Rectal smooth muscle tissue (tissue), 1 donor: ENCODE results near the gene CLNK.

Experiments used
- H3K27ac ChIP-seq: one replicate; pipeline ENCODE4 v1.7.0; 2013; ENCODE audit warnings: low read depth, low read length, inconsistent platforms
- H3K27me3 ChIP-seq: one replicate; pipeline ENCODE4 v1.7.0; 2013; ENCODE audit warnings: low read length; ENCODE audit not compliant: control insufficient read depth, insufficient read depth
- H3K36me3 ChIP-seq: one replicate; pipeline ENCODE4 v1.7.0; 2013; ENCODE audit warnings: low read length; ENCODE audit not compliant: control insufficient read depth, insufficient read depth
- H3K4me1 ChIP-seq: one replicate; pipeline ENCODE4 v1.7.0; 2013; ENCODE audit warnings: low read length; ENCODE audit not compliant: control insufficient read depth, insufficient read depth
- H3K4me3 ChIP-seq: one replicate; pipeline ENCODE4 v1.7.0; 2013; ENCODE audit warnings: low read length
- H3K9ac ChIP-seq: one replicate; pipeline ENCODE4 v1.7.0; 2013; ENCODE audit warnings: low read length

The CLNK gene, protein sequence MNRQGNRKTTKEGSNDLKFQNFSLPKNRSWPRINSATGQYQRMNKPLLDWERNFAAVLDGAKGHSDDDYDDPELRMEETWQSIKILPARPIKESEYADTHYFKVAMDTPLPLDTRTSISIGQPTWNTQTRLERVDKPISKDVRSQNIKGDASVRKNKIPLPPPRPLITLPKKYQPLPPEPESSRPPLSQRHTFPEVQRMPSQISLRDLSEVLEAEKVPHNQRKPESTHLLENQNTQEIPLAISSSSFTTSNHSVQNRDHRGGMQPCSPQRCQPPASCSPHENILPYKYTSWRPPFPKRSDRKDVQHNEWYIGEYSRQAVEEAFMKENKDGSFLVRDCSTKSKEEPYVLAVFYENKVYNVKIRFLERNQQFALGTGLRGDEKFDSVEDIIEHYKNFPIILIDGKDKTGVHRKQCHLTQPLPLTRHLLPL

DNA sequence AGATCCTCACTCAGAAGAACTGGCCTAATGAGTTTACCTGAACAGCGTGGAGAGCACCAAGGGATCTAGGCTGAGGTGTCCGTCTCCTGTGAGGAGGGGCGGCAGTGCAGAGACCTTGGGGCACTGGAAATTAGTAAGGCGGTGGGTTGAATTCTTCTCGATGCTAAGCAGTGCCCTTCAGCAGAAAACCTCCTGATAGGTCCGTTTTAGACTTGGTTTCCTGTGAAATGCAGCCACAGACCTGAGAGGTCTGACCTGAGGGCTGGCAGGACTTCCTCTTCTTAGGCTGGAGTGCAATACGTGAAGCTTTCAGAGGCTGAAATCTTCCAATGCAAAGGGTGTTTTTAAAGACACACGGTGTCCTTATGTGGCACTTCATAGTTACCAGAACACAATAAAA, at the start of gene CLNK:
TSS of gene CLNK (minus strand) at position 138 of the 400 bp plus-strand sequence. CDS start 16,899 bp downstream, outside the sequence.
- Histone ChIP-seq H3K36me3 (no peaks in the 10 kb centered on the region), H3K4me1 (no peaks in the 10 kb centered on the region), H3K27me3 (no peaks in the 10 kb centered on the region), H3K9ac (no peak within 1 kb of the TSS), H3K27ac (no peak within 1 kb of the TSS), H3K4me3 (no peak within 1 kb of the TSS)

DNA sequence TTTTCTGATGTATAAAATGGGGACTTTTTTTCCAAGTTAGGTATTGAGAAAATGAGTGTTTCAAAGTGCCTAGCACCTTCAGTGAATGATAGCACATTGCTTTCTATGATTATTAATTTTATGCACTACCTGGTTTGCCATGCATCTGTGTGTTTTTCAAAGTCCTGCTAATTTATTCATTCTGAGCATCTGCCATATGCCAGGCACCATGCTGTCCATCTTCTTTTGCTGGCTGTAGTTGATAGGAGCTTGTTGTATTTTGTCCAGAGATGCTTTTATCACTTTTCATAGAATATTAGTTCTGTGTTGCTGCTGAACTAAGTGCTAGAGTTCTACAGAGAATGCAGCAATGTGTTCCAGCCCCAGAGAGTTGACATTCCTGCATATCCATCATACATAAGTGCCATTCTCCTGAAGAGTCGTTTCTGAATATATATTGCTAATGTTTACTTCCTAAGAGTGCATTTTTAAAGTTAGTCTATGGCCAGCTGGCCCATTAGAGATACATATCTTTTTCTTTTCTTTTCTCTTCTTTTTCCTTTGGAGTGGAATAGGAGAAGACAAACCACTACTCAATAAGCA, 49.0 kb upstream of the CLNK start:
- H3K27me3 ChIP-seq, result no peaks in the 10 kb centered on the region
- no peak overlapping the region for H3K4me3 ChIP-seq
- H3K36me3 ChIP-seq, result no peaks in the 10 kb centered on the region
- no peaks in the 10 kb centered on the region for H3K4me1 ChIP-seq
- H3K27ac ChIP-seq, result no peak overlapping the region
- H3K9ac ChIP-seq, result no peak overlapping the region

DNA sequence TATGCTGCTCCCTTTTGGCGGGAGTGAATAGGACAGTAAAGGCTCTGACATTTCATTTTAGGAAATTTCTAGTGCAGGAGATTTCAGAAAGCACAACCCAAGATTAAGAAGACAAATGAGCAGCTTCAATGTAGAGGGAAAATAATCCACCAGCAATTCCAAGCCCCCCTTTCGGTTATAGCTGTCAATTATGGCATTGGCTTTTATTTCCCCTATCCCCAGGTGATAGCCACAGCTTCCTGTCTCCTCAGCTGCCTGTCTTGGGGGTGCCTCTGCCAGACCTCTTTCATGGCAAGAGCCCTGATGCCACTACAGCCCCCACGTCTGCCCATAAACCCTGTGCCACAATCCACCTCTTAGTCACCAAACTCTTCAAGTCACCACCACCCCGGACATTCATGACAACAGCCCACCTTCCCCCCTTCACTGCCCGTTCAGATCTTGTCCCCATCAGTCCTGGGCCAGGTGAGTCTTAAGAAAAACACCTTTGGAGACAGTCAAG, 48.4 kb upstream of the CLNK start:
- H3K4me1 ChIP-seq, result no peaks in the 10 kb centered on the region
- H3K4me3 ChIP-seq, result no peak overlapping the region
- no peak overlapping the region for H3K9ac ChIP-seq
- H3K36me3 ChIP-seq, result no peaks in the 10 kb centered on the region
- no peak overlapping the region for H3K27ac ChIP-seq
- no peaks in the 10 kb centered on the region for H3K27me3 ChIP-seq

DNA sequence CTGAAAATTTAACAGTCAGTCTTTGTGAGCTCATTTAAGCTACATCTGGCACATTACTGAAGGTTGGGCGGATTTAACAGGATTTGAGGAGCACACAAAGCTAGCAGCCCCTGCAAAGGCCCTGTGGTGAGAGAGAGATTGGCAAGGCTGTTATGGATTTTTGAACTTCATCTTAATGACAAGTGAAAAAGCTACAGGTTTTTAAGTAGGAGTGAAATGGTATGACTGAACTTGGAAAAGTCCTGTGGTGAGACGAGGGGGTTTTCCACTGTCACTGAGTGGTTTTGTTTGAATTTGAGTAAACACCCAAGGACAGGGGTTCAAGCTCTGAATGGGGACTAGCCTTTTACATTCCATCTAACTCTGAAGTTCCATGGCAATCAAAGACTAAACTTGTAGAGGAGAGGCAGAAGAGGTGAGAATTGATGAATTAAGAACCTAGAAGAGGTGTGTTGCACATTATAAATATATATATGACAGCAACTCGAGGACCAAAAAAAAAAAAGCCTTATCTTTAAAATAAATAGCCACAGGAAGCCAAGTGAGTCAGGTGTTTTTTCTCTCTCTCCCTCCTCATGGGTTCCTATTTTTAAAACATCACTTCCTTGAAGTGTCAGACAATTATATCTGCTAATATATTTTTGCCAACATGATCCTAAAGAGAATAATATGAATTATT, 47.8 kb upstream of the CLNK start:
- Histone ChIP-seq H3K27ac (no peak overlapping the region), H3K4me1 (no peaks in the 10 kb centered on the region), H3K36me3 (no peaks in the 10 kb centered on the region), H3K27me3 (no peaks in the 10 kb centered on the region), H3K4me3 (no peak overlapping the region), H3K9ac (no peak overlapping the region)

DNA sequence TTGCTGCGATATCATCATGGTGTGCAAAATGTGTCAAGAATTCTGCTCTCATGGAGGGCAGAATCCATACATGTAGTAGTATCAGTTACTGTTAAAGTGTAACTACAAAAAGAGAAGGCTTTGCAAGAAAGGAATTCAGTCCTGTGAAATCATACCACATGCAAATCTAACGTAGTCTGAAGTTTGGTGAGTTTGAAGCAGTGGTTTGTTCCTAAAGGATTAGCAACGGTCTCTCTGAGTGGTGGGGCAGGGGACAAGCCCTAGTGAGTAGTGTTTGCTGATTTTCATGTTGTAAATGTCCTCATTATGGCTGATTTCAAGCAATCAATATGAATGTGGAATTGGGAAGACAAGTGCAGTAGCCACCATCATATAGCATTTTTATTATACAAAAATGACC, 47.1 kb upstream of the CLNK start:
- Histone ChIP-seq H3K36me3 (no peaks in the 10 kb centered on the region), H3K27me3 (no peaks in the 10 kb centered on the region), H3K4me1 (no peaks in the 10 kb centered on the region), H3K9ac (no peak overlapping the region), H3K27ac (no peak overlapping the region), H3K4me3 (no peak overlapping the region)

DNA sequence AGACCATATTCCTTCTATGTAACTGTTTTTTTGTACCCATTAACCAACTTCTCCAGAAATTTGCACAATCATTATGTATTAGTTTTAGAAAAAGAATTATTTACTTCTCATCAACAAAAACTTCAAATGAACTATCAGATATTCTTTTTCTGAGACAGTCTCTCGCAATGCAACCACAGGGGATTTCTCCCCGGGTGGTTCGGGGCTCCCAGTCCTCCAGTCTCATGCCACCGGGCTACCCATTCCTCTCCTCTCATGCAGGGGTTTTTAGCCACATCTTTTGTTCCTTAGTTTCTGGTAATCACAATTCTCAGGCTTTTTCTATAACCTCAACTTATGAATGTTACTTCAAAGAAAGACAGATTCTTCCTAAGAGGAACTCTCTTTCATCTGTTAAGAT, 46.6 kb upstream of the CLNK start:
- Histone ChIP-seq H3K4me3 (no peak overlapping the region), H3K27me3 (no peaks in the 10 kb centered on the region), H3K9ac (no peak overlapping the region), H3K27ac (no peak overlapping the region), H3K4me1 (no peaks in the 10 kb centered on the region), H3K36me3 (no peaks in the 10 kb centered on the region)

DNA sequence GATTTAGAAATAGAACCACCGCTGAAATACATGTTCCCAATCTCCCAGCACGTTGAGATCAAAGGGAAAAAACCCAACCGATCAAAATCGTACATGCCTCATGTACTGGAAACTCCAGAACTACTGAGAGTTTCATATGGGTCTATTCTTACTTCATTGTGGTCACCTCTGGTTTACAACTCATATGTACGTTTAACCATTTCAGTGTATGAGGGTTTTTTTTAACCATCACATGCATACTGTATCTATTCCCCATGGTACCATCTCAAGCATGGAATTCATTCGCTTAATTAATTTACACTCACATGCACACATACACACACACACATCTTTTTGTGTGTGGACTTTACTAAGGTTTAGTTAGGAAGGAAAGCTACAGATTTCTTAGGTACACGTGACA, 46.0 kb upstream of the CLNK start:
- no peaks in the 10 kb centered on the region for H3K4me1 ChIP-seq
- no peak overlapping the region for H3K9ac ChIP-seq

DNA sequence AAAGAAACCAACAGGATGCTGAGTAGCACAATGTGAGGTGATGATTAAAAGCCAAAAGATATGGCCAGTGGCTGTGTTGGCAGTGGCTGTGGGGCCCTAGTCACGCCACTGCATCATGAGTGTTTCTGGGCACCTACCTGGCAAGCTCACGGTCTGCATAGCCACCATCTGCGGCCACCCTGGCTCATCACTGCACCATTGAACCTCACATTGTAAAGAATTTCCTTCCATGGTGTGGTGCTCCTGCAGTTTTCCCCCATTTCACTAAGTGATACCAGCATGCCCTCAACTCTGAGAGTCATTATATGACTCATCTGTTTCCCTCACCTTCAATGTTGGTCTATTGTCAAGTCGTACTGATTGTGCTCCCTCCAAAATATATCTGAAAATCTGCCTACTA, 45.5 kb upstream of the CLNK start:
- no peak overlapping the region for H3K4me3 ChIP-seq
- H3K4me1 ChIP-seq, result no peaks in the 10 kb centered on the region
- H3K36me3 ChIP-seq, result no peaks in the 10 kb centered on the region
- no peak overlapping the region for H3K9ac ChIP-seq
- no peaks in the 10 kb centered on the region for H3K27me3 ChIP-seq
- H3K27ac ChIP-seq, result no peak overlapping the region

More for the DNA sequence above, 46.0 kb upstream of the CLNK start:
- Histone ChIP-seq H3K4me3 (no peak overlapping the region), H3K27ac (no peak overlapping the region), H3K36me3 (no peaks in the 10 kb centered on the region), H3K27me3 (no peaks in the 10 kb centered on the region)

DNA sequence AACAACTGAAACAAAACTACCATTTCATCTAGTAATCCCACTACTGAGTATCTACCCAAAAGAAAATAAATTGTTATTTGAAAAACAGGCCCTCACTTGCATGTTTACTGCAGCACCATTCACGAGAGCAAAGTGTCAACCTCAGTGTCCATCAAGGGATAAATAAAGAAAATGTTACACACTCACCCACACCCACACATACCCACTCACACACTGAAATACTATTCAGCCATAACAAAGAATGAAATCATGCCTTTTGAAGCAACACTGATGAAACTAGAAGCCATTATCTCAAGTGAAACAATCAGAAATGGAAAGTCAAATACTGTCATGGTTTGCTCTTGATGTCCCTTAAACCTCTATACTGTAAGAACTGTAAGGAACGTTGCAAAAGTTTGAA, 44.8 kb upstream of the CLNK start:
- H3K36me3 ChIP-seq, result no peaks in the 10 kb centered on the region
- H3K27me3 ChIP-seq, result no peaks in the 10 kb centered on the region
- no peak overlapping the region for H3K27ac ChIP-seq
- no peak overlapping the region for H3K4me3 ChIP-seq
- H3K4me1 ChIP-seq, result no peaks in the 10 kb centered on the region
- no peak overlapping the region for H3K9ac ChIP-seq

DNA sequence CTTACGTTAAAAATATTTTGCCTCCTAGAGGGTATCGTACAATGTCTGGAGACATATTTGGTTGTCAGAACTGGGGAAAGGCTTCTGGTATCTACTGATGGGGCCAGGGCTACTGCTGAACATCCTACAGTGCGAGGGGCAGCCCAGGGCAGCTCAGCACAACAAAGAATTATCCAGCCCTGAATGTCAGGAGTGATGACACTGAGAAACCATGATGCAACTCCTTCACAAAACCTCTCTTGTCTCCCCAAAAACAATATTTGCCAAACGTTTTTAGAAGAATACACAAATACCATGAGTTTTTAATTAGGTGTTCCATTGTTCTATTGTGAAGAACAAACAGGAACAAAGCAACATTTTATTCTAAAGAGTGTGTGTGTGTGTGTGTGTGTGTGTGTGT, 43.4 kb upstream of the CLNK start:
- Histone ChIP-seq H3K36me3 (no peaks in the 10 kb centered on the region), H3K9ac (no peak overlapping the region), H3K4me3 (no peak overlapping the region), H3K27ac (no peak overlapping the region), H3K27me3 (no peaks in the 10 kb centered on the region), H3K4me1 (no peaks in the 10 kb centered on the region)

DNA sequence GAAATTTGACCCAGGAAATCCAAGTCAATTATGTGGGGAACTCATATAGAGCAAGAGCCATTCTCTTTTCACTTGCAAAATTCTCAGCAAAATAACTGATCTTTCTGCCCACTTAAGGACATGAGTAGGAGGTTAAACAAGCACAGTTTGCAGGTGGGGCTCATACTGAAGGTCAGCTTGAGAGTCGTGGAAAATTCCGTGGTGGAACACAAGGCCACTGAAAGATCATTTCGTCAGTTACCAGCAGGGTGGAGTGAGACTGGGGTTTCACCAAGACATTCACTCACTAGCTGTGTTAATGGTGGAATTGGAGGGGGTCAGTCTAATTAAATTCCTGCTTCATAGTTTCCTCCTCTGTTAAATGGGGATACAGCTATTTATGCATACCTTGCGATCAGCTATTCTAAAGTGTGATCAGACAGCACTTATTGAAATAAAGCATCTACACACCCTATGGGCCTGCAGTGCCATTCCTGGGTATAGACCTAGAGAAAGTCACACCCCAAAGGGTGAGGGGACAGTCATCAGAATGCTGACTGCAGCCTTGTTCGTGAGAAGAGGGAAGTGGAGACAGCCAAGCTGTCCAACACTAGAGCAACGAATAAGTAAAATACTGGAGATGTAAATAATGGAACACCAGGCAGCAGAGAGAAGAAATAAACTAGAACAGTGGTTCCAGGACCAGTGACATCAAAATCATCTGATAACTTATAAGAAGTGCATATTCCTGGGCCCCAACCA, 42.7 kb upstream of the CLNK start:
- no peak overlapping the region for H3K9ac ChIP-seq
- H3K36me3 ChIP-seq, result no peaks in the 10 kb centered on the region
- no peaks in the 10 kb centered on the region for H3K4me1 ChIP-seq
- H3K27me3 ChIP-seq, result no peaks in the 10 kb centered on the region
- H3K4me3 ChIP-seq, result no peak overlapping the region
- no peak overlapping the region for H3K27ac ChIP-seq

DNA sequence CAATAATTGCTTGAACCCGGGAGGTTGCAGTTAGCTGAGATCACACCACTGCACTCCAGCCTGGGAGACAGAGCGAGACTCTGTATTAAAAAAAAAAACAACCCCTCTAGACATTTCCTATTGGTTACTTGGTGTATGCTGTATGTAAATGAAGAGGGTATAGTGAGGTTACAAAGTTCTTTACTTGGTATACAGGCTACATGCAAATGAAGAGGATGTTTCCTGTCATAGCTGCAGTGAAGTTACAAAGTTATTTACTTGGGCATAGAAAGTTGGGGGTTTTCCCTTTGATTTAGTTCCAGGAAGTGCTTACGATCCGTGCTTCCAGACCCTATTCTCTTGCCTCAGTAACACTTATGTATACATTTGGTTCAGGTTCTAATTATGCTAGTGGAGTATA, 38.4 kb upstream of the CLNK start:
- H3K27me3 ChIP-seq, result no peaks in the 10 kb centered on the region
- H3K9ac ChIP-seq, result no peak overlapping the region
- H3K36me3 ChIP-seq, result no peaks in the 10 kb centered on the region
- no peak overlapping the region for H3K4me3 ChIP-seq
- H3K27ac ChIP-seq, result no peak overlapping the region
- H3K4me1 ChIP-seq, result no peaks in the 10 kb centered on the region
